Measurements from ENCODE around the gene UGT2B17. TPM values are rescaled to one million over a fixed set of nuclear protein-coding genes. Genes with fewer than 3 reads are reported as not detected.

Gene UGT2B17
- total RNA-seq, 2 experiments from 2014 or later: not detected

GRCh38 chr4:68599150-68599549 is 23.0 kb upstream of the UGT2B17 start:
- H3K4me1 ChIP-seq (ENCODE audit: insufficient read depth, low read length): no peaks in the 10 kb centered on the region
- Mint-ChIP-seq H3K9me3 (no peaks in the 10 kb centered on the region), H3K36me3 (ENCODE audit: low read depth) (no peaks in the 10 kb centered on the region), H3K4me3 (no peak overlapping the region), H3K27ac (no peak overlapping the region), H3K4me1 (ENCODE audit: low read depth) (no peaks in the 10 kb centered on the region), H3K27me3 (no peaks in the 10 kb centered on the region)
- H3K4me3 ChIP-seq (ENCODE audit: low read length): no peak overlapping the region
- POLR2A ChIA-PET: no interaction called here
- H3K36me3 ChIP-seq (ENCODE audit: insufficient read depth, low read length): no peaks in the 10 kb centered on the region
- H3K27ac ChIP-seq (ENCODE audit: low read depth in 1 of 2, low read length in 2 of 2): no peak overlapping the region
- intact Hi-C loops (cut with DNase I, micrococcal nuclease): no loop called here
- DNase-seq (no peak), ATAC-seq (ENCODE audit: poor library complexity) (no peak)
- no peaks in the 10 kb centered on the region for H3K27me3 ChIP-seq (ENCODE audit: control insufficient read depth in 1 of 2, insufficient read depth in 2 of 2, low read length in 2 of 2)
- CTCF ChIA-PET: no interaction called here
- no peaks in the 10 kb centered on the region for H3K9me3 ChIP-seq (ENCODE audit: control insufficient read depth in 1 of 2, insufficient read depth in 1 of 2, low read length in 2 of 2)
- TF ChIP-seq CTCF (IDR thresholded peaks at IDR 0.05): no peak

- Histone ChIP-seq H3K9me3 (ENCODE audit: control insufficient read depth in 1 of 2, insufficient read depth in 1 of 2, low read length in 2 of 2) (no peaks in the 10 kb centered on the region), H3K4me3 (ENCODE audit: low read length) (no peak overlapping the region), H3K4me1 (ENCODE audit: insufficient read depth, low read length) (no peaks in the 10 kb centered on the region), H3K27me3 (ENCODE audit: control insufficient read depth in 1 of 2, insufficient read depth in 2 of 2, low read length in 2 of 2) (no peaks in the 10 kb centered on the region), H3K27ac (ENCODE audit: low read depth in 1 of 2, low read length in 2 of 2) (no peak overlapping the region), H3K36me3 (ENCODE audit: insufficient read depth, low read length) (no peaks in the 10 kb centered on the region)
- intact Hi-C loops (cut with DNase I, micrococcal nuclease): no loop called here
- H3K4me3 Mint-ChIP-seq: no peak overlapping the region
- H3K27me3 Mint-ChIP-seq: no peaks in the 10 kb centered on the region
- no peaks in the 10 kb centered on the region for H3K4me1 Mint-ChIP-seq (ENCODE audit: low read depth)
- POLR2A ChIA-PET: no interaction called here
- CTCF ChIA-PET: no interaction called here
- H3K36me3 Mint-ChIP-seq (ENCODE audit: low read depth): no peaks in the 10 kb centered on the region
- ATAC-seq (ENCODE audit: poor library complexity) (no peak), DNase-seq (no peak)
- H3K27ac Mint-ChIP-seq: no peak overlapping the region
- H3K9me3 Mint-ChIP-seq: no peaks in the 10 kb centered on the region
- TF ChIP-seq CTCF (IDR thresholded peaks at IDR 0.05): no peak
These were observed 21.4 kb upstream of the UGT2B17 start for GRCh38 chr4:68597482-68597881.

GRCh38 chr4:68594678-68595077 is 18.6 kb upstream of the UGT2B17 start:
- no peak overlapping the region for H3K4me3 Mint-ChIP-seq
- intact Hi-C loops (cut with DNase I, micrococcal nuclease): no loop called here
- no peak for TF ChIP-seq CTCF (IDR thresholded peaks at IDR 0.05)
- no peak overlapping the region for H3K4me3 ChIP-seq (ENCODE audit: low read length)
- H3K4me1 ChIP-seq (ENCODE audit: insufficient read depth, low read length): no peaks in the 10 kb centered on the region
- no peaks in the 10 kb centered on the region for H3K9me3 Mint-ChIP-seq
- ATAC-seq (ENCODE audit: poor library complexity) (no peak), DNase-seq (no peak)
- ChIA-PET POLR2A (no interaction called here), CTCF (no interaction called here)
- no peaks in the 10 kb centered on the region for H3K36me3 ChIP-seq (ENCODE audit: insufficient read depth, low read length)
- no peaks in the 10 kb centered on the region for H3K27me3 ChIP-seq (ENCODE audit: control insufficient read depth in 1 of 2, insufficient read depth in 2 of 2, low read length in 2 of 2)
- no peak overlapping the region for H3K27ac ChIP-seq (ENCODE audit: low read depth in 1 of 2, low read length in 2 of 2)
- H3K27ac Mint-ChIP-seq: no peak overlapping the region
- H3K9me3 ChIP-seq (ENCODE audit: control insufficient read depth in 1 of 2, insufficient read depth in 1 of 2, low read length in 2 of 2): no peaks in the 10 kb centered on the region
- H3K27me3 Mint-ChIP-seq: no peaks in the 10 kb centered on the region
- H3K4me1 Mint-ChIP-seq (ENCODE audit: low read depth): no peaks in the 10 kb centered on the region
- H3K36me3 Mint-ChIP-seq (ENCODE audit: low read depth): no peaks in the 10 kb centered on the region

Data from CD4-positive, alpha-beta T cell (primary cell).